Mammary epithelial cell (primary cell): ENCODE results near the gene HMCN2.

Source experiments
- CTCF ChIP-seq, 2 donors: IDR thresholded peaks in 1 of 2; conservative IDR thresholded peaks in 1 of 2; 2 replicates each; pipeline ENCODE4 v1.5.1; 2011 to 2012; ENCODE audit warnings: inconsistent platforms in 2 of 2, low read length in 2 of 2, mild to moderate bottlenecking in 2 of 2, control low read depth in 1 of 2, low read depth in 1 of 2; ENCODE audit not compliant: insufficient read depth in 1 of 2; ENCODE audit errors: extremely low read depth in 1 of 2
- EZH2 ChIP-seq: IDR thresholded peaks from 2 replicates; pipeline ENCODE4 v1.6.1; 2012; ENCODE audit warnings: low read length, inconsistent platforms, borderline replicate concordance

GRCh38 chr9:130361873-130362362 lies 96.4 kb downstream of the HMCN2 start:
- no peak for TF ChIP-seq CTCF (conservative IDR thresholded peaks at IDR 0.05 in 1 of 2, IDR thresholded peaks at IDR 0.05 in 1 of 2; ENCODE audit: extremely low read depth in 1 of 2, insufficient read depth in 1 of 2, low read depth in 1 of 2, low read length in 2 of 2)
- TF ChIP-seq EZH2, result no peak
